Measurements from ENCODE around the gene MKRN3. TPM values are rescaled to one million over a fixed set of nuclear protein-coding genes. Genes with fewer than 3 reads are reported as not detected.
"Not testable (repeated sequence)": the region's sequence is repeated elsewhere in the genome, so short reads cannot be mapped to it uniquely, and the experiment has no call there.

The MKRN3 gene
- total RNA-seq, 1 donor from 2014 or later, result 2.7 TPM

GRCh38 chr15:23589012-23589411, 23.5 kb downstream of the MKRN3 start:
- DNase-seq, result no peak

- no peak for DNase-seq
Observed at GRCh38 chr15:23594252-23594770, 28.8 kb downstream of the MKRN3 start.

GRCh38 chr15:23595368-23595767, 29.9 kb downstream of the MKRN3 start:
- DNase-seq, result no peak

GRCh38 chr15:23596736-23597135, 31.3 kb downstream of the MKRN3 start:
- DNase-seq, result no peak

GRCh38 chr15:23597278-23597677, 31.8 kb downstream of the MKRN3 start:
- not testable (repeated sequence) for DNase-seq

- no peak for DNase-seq
Observed at GRCh38 chr15:23599053-23599452, 33.6 kb downstream of the MKRN3 start.

GRCh38 chr15:23602124-23602523, 36.6 kb downstream of the MKRN3 start:
- DNase-seq, result no peak

- DNase-seq, result no peak
Observed at GRCh38 chr15:23606226-23606625, 40.8 kb downstream of the MKRN3 start.

GRCh38 chr15:23616536-23616935, 51.1 kb downstream of the MKRN3 start:
- DNase-seq, result no peak

Small RNAs within 50 kb of the gene (small RNA-seq; reads per million reads assigned to genes)
- gene MIR4508 (ENCODE audit: low replicate concordance), result not detected

Other genes with a start within 250 kb of the MKRN3 start
- not detected for gene GOLGA6L26, start 231.5 kb upstream of the MKRN3 start, total RNA-seq
- gene GOLGA8S, start 210.9 kb upstream of the MKRN3 start, total RNA-seq, result 0.21 TPM
- gene GOLGA6L2, start 118.4 kb upstream of the MKRN3 start, total RNA-seq, result not detected
- gene MAGEL2, start 82.2 kb downstream of the MKRN3 start, total RNA-seq, result 6.4 TPM
- 194 TPM for gene NDN, start 121.6 kb downstream of the MKRN3 start, total RNA-seq